ENCODE results near the gene INS.

- TF ChIP-seq CTCF (IDR thresholded peaks at IDR 0.05; ENCODE audit: insufficient read depth, low read length), result no peak
- TF ChIP-seq REST (IDR thresholded peaks at IDR 0.05; ENCODE audit: insufficient replicate concordance, low read depth), result no peak
- TF ChIP-seq POLR2AphosphoS5 (IDR thresholded peaks at IDR 0.05; ENCODE audit: low read depth), result no peak
Observed at GRCh38 chr11:2187280-2187707, 26.3 kb upstream of the INS start.
